ENCODE measurements around the gene PPARG. TPM values are rescaled to one million over a fixed set of nuclear protein-coding genes. Genes with fewer than 3 reads are reported as not detected.

The PPARG gene
- polyA plus RNA-seq, 1 donor (not counting 4 experiments of a cell fraction or from before 2014, with no cell fraction given): 3.1 TPM

GRCh38 chr3:12351145-12351544 is 62.3 kb downstream of the PPARG start:
- TF ChIP-seq EZH2 (IDR thresholded peaks at IDR 0.05; ENCODE audit: low read length): no peak
- no peak for TF ChIP-seq CTCF (optimal IDR thresholded peaks at IDR 0.05 in 1 of 3, IDR thresholded peaks at IDR 0.05 in 1 of 3, conservative IDR thresholded peaks at IDR 0.05 in 1 of 3; ENCODE audit: extremely low read depth in 1 of 3, insufficient read depth in 2 of 3, low read length in 3 of 3)
- Histone ChIP-seq H3K27me3 (ENCODE audit: control insufficient read depth, extremely low read depth, insufficient read depth, low read length) (no peaks in the 10 kb centered on the region), H2AFZ (ENCODE audit: control insufficient read depth, low read length) (no peak overlapping the region), H3K4me3 (ENCODE audit: control insufficient read depth in 2 of 3, extremely low read depth in 1 of 3, insufficient read depth in 2 of 3, low read depth in 1 of 3, low read length in 3 of 3) (no peak overlapping the region), H3K4me1 (ENCODE audit: control insufficient read depth, extremely low read depth, insufficient read depth, low read length) (peaks cover 2% of the 10 kb centered on the region), H3K9me1 (ENCODE audit: control insufficient read depth, extremely low read depth, insufficient read depth, low read length) (no peaks in the 10 kb centered on the region), H3K4me2 (ENCODE audit: control insufficient read depth, extremely low read depth, insufficient read depth, low read depth, low read length) (no peak overlapping the region), H3K27ac (ENCODE audit: control insufficient read depth, insufficient read depth, low read length) (no peak overlapping the region), H3K9ac (ENCODE audit: control insufficient read depth, extremely low read depth, insufficient read depth, low read length) (no peak overlapping the region), H3K36me3 (ENCODE audit: control insufficient read depth in 2 of 2, extremely low read depth in 1 of 2, insufficient read depth in 2 of 2, low read length in 2 of 2) (no peaks in the 10 kb centered on the region), H3K79me2 (ENCODE audit: control insufficient read depth, insufficient read depth, low read length) (no peaks in the 10 kb centered on the region), H4K20me1 (ENCODE audit: control insufficient read depth, extremely low read depth, insufficient read depth, low read length) (no peaks in the 10 kb centered on the region), H3K9me3 (ENCODE audit: control insufficient read depth, low read depth, low read length) (no peaks in the 10 kb centered on the region)
- DNase-seq (ENCODE audit: low read depth, low spot score) (no peak), FAIRE-seq (no peak)
- dilution Hi-C loops (cut with MboI; ENCODE audit: extremely low pct_ligation_motif_present, low sequenced_read_pairs): no loop called here

DNA sequence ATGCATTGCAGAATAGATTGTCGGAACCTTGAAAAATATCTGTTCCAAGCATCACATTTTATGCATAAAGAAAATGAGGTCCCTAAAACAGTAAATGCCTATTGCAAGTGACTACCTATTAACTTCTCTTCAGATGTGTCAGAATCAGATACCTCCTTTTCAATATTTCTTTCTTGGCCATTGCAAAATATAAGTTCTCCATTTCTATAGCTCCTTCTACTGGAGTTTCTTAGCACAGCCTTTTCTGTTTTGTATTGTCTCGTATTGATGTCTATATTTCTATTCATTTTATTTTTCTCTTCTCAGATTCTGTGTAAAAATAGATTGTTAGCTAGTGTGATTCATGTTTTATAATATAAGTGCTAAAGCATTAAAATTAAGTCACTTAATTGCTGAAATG is 63.4 kb downstream of the PPARG start:
- no peak overlapping the region for H3K9ac ChIP-seq (ENCODE audit: control insufficient read depth, extremely low read depth, insufficient read depth, low read length)
- H3K36me3 ChIP-seq (ENCODE audit: control insufficient read depth in 2 of 2, extremely low read depth in 1 of 2, insufficient read depth in 2 of 2, low read length in 2 of 2): no peaks in the 10 kb centered on the region
- no peak overlapping the region for H2AFZ ChIP-seq (ENCODE audit: control insufficient read depth, low read length)
- no peaks in the 10 kb centered on the region for H3K9me1 ChIP-seq (ENCODE audit: control insufficient read depth, extremely low read depth, insufficient read depth, low read length)
- no peaks in the 10 kb centered on the region for H3K27me3 ChIP-seq (ENCODE audit: control insufficient read depth, extremely low read depth, insufficient read depth, low read length)
- no peaks in the 10 kb centered on the region for H4K20me1 ChIP-seq (ENCODE audit: control insufficient read depth, extremely low read depth, insufficient read depth, low read length)
- no peak for TF ChIP-seq EZH2 (IDR thresholded peaks at IDR 0.05; ENCODE audit: low read length)
- no peak for TF ChIP-seq CTCF (optimal IDR thresholded peaks at IDR 0.05 in 1 of 3, IDR thresholded peaks at IDR 0.05 in 1 of 3, conservative IDR thresholded peaks at IDR 0.05 in 1 of 3; ENCODE audit: extremely low read depth in 1 of 3, insufficient read depth in 2 of 3, low read length in 3 of 3)
- dilution Hi-C loops (cut with MboI; ENCODE audit: extremely low pct_ligation_motif_present, low sequenced_read_pairs): no loop called here
- no peaks in the 10 kb centered on the region for H3K9me3 ChIP-seq (ENCODE audit: control insufficient read depth, low read depth, low read length)
- no peak overlapping the region for H3K4me3 ChIP-seq (ENCODE audit: control insufficient read depth in 2 of 3, extremely low read depth in 1 of 3, insufficient read depth in 2 of 3, low read depth in 1 of 3, low read length in 3 of 3)
- FAIRE-seq (no peak), DNase-seq (ENCODE audit: low read depth, low spot score) (no peak)
- no peak overlapping the region for H3K27ac ChIP-seq (ENCODE audit: control insufficient read depth, insufficient read depth, low read length)
- no peaks in the 10 kb centered on the region for H3K79me2 ChIP-seq (ENCODE audit: control insufficient read depth, insufficient read depth, low read length)
- H3K4me2 ChIP-seq (ENCODE audit: control insufficient read depth, extremely low read depth, insufficient read depth, low read depth, low read length): no peak overlapping the region
- no peaks in the 10 kb centered on the region for H3K4me1 ChIP-seq (ENCODE audit: control insufficient read depth, extremely low read depth, insufficient read depth, low read length)
